Ovary (tissue), 9 donors: Measurements from ENCODE around the gene ZCCHC17. TPM values are rescaled to one million over a fixed set of nuclear protein-coding genes. Genes with fewer than 3 reads are reported as not detected.
"Not testable (repeated sequence)": the region's sequence is repeated elsewhere in the genome, so short reads cannot be mapped to it uniquely, and the experiment has no call there.

ENCODE experiments used
- DNase-seq, 5 donors: peaks; one replicate each; pipeline ENCODE4 v3.0.0-alpha.2; 2019 to 2020
- H3K27ac ChIP-seq, 2 donors: fragments of 200-600 bp; one replicate each; pipeline versions ENCODE4 v1.5.1 to v1.8.0; 2019 to 2022
- H3K27me3 ChIP-seq: fragments of 200-600 bp; one replicate; pipeline ENCODE4 v1.8.0; 2022
- H3K36me3 ChIP-seq: fragments of 200-600 bp; sonication (generic); one replicate; pipeline ENCODE4 v1.5.1; 2019
- H3K4me1 ChIP-seq: one replicate; pipeline ENCODE4 v1.8.1; 2013; ENCODE audit warnings: mild to moderate bottlenecking, moderate library complexity; ENCODE audit not compliant: insufficient read depth
- H3K4me3 ChIP-seq: fragments of 200-600 bp; sonication (generic); one replicate; pipeline ENCODE4 v1.5.1; 2017
- H3K9me3 ChIP-seq, 2 donors: fragments of 200-600 bp in 1 of 2; sonication (generic) in 1 of 2; one replicate each; pipeline versions ENCODE4 v1.5.1 to v1.8.1; 2013 to 2019; ENCODE audit warnings: mild to moderate bottlenecking in 1 of 2, moderate library complexity in 1 of 2
- EP300 ChIP-seq: sonication (generic); formaldehyde crosslinking; IDR thresholded peaks from one replicate; pipeline ENCODE4 v1.6.1; 2017; ENCODE audit warnings: antibody characterized with exemption
- POLR2A ChIP-seq: fragments of 450-650 bp; IDR thresholded peaks from one replicate; pipeline ENCODE4 v1.6.1; 2017; ENCODE audit warnings: antibody characterized with exemption, mild to moderate bottlenecking, moderate library complexity
- WGBS, 3 donors: extraction: QIAGEN DNeasy Blood & Tissue Kit in 1 of 3; methylation state at CpG; one replicate each; pipeline versions ENCODE4 v1.1.5 to v1.1.7; 2013 to 2017; 5-methylcytosine and 5-hydroxymethylcytosine counted together
- intact Hi-C, 4 donors: fragments of 100-400 bp; cut with DNase I; formaldehyde crosslinking; loops; one replicate each; pipeline versions ENCODE4 v1.11.0 to v1.15.1; 2022 to 2023
- polyA plus RNA-seq, 2 donors: library from polyadenylated mRNA; stranded (reverse); fragments of 200-250 nt in 1 of 2; fragments of 350-450 nt in 1 of 2; fragmentation: Illumina TruSeq in 1 of 2; extraction: RNeasy Lipid Tissue Mini Kit (QIAGEN cat#74804) in 1 of 2; gene quantifications; one replicate each; pipeline ENCODE4 v1.2.3, GENCODE V29; 2013 to 2014
- total RNA-seq, 7 donors: library from RNA; depleted of rRNA in 2 of 7; stranded (reverse); fragments of >200 nt in 2 of 7; fragmentation: NEBNext Ultra II Directional in 3 of 7; extraction: Animal tissue kit (Norgen Biotek cat#: 25700) in 3 of 7; gene quantifications; one replicate each; pipeline versions ENCODE4 v1.1.0 to v1.2.4, GENCODE V29; 2016 to 2023
- TF ChIP-seq, protein P1 (sequence below), 3 donors: fragments of 450-650 bp in 2 of 3; fragments of 200-600 bp in 1 of 3; IDR thresholded peaks; one replicate each; pipeline versions ENCODE4 v1.5.1 to v1.8.0; 2016 to 2022; ENCODE audit warnings: antibody characterized with exemption in 3 of 3, mild to moderate bottlenecking in 1 of 3
- donor health status: DM: no; HTN: no; CAD: no; lungs with moderate emphysema.
- donor health status: DM: no; HTN: no; CAD: no.
- donor health status: Bipolar disorder and iron deficiency.
- donor health status: DM: yes; HTN: yes; CAD: no.
- donor health status: DM: no; HTN: no; CAD: no.
- donor health status: DM: yes; HTN: yes; CAD: no.

The ZCCHC17 gene
- total and polyA plus RNA-seq, 9 donors, result 16.0 to 48.5 (median 23.0) TPM

DNA sequence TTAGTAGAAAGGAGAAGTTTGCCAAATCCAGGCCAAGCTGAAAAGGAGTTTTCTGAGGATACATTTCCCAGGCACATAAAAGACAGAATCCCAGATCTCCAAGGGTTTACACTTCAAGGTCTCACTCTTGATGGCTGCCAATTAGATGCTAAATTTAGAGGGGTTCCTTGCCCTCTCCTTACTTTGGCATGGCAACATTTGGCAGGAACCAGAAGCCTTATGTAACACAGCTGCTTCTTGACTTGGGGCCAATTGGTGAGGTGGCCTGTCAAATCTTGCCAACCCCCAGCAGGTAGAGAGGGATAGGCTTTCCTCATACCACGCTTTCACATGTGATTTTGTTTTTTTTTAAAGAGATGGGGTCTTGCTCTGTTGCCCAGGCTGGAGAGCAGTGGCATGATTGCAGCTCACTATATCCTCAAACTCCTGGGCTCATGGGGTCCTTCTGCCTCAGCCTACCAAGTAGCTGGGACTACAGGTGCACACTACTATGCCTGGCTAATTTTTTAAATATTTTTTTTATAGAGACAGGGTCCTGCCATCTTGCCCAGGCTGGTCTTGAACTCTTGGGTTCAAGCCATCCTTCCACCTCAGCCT lies 31.9 kb upstream of the ZCCHC17 start:
- Histone ChIP-seq H3K36me3 (no peaks in the 10 kb centered on the region), H3K27me3 (no peaks in the 10 kb centered on the region), H3K4me3 (no peak overlapping the region), H3K4me1 (peaks cover 4% of the 10 kb centered on the region), H3K9me3 (no peaks in the 10 kb centered on the region), H3K27ac (no peak overlapping the region)
- intact Hi-C loops, result no loop called here
- TF ChIP-seq, protein P1, sequence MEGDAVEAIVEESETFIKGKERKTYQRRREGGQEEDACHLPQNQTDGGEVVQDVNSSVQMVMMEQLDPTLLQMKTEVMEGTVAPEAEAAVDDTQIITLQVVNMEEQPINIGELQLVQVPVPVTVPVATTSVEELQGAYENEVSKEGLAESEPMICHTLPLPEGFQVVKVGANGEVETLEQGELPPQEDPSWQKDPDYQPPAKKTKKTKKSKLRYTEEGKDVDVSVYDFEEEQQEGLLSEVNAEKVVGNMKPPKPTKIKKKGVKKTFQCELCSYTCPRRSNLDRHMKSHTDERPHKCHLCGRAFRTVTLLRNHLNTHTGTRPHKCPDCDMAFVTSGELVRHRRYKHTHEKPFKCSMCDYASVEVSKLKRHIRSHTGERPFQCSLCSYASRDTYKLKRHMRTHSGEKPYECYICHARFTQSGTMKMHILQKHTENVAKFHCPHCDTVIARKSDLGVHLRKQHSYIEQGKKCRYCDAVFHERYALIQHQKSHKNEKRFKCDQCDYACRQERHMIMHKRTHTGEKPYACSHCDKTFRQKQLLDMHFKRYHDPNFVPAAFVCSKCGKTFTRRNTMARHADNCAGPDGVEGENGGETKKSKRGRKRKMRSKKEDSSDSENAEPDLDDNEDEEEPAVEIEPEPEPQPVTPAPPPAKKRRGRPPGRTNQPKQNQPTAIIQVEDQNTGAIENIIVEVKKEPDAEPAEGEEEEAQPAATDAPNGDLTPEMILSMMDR (IDR thresholded peaks at IDR 0.05), result no peak
- TF ChIP-seq POLR2A (no peak), EP300 (no peak)
- DNase-seq, result no peak
- 89 to 96% (median 95%) methylated on average over 1 of the region's 1 CpG for WGBS, 3 donors

DNA sequence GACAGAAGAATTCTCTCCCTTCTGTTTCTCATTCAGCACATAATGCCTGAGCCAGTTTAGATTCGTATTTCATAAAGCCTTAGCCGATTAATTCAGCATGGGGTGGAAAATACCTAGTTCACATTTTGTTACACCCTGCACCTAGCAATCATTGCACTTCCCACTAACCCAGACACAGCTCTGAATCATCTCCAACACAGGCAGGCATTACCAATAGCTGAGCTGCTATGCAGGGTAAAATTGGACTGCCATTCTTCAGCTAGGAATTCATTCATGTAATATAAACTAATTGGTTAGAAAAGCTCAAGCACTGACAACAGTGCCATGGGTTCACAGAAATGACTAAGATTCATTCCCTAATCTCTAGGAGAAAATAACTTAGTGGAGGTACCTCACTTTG lies 30.3 kb upstream of the ZCCHC17 start:
- Histone ChIP-seq H3K36me3 (no peaks in the 10 kb centered on the region), H3K27me3 (no peaks in the 10 kb centered on the region), H3K27ac (no peak overlapping the region), H3K4me1 (peaks cover 4% of the 10 kb centered on the region), H3K9me3 (no peaks in the 10 kb centered on the region), H3K4me3 (no peak overlapping the region)
- DNase-seq, result no peak
- intact Hi-C loops, result no loop called here
- WGBS, 3 donors, result 87 to 93% (median 88%) methylated on average over 2 of the region's 2 CpGs
- TF ChIP-seq, protein P1 (IDR thresholded peaks at IDR 0.05), result no peak
- TF ChIP-seq POLR2A, result no peak

DNA sequence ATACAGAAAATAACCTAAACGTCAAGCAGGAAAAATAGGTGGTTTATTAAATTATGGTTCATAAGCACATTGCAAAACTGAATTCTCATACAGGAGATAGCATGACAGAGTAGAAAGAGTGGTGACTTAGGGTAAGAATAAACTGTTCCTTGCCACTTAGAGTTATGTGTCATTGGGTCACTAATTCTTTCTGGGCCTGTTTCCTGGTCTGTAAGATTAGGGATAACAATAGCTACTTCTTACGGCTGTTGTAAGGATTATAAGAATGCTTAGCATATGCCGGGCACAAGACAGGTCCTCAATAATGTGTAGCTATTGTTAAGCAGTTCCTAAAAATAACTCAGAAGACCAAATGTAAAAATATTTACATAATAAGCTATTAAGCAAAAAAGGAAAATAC lies 24.5 kb upstream of the ZCCHC17 start:
- intact Hi-C loops, result no loop called here
- TF ChIP-seq EP300 (no peak), POLR2A (no peak)
- TF ChIP-seq, protein P1 (IDR thresholded peaks at IDR 0.05), result no peak
- H3K4me1 ChIP-seq, result no peaks in the 10 kb centered on the region
- no peak overlapping the region for H3K4me3 ChIP-seq
- no peak for DNase-seq
- H3K9me3 ChIP-seq, result no peaks in the 10 kb centered on the region
- WGBS, 3 donors, result 23 to 51% (median 41%) methylated on average over 3 of the region's 3 CpGs
- no peaks in the 10 kb centered on the region for H3K27me3 ChIP-seq
- no peaks in the 10 kb centered on the region for H3K36me3 ChIP-seq
- no peak overlapping the region for H3K27ac ChIP-seq

DNA sequence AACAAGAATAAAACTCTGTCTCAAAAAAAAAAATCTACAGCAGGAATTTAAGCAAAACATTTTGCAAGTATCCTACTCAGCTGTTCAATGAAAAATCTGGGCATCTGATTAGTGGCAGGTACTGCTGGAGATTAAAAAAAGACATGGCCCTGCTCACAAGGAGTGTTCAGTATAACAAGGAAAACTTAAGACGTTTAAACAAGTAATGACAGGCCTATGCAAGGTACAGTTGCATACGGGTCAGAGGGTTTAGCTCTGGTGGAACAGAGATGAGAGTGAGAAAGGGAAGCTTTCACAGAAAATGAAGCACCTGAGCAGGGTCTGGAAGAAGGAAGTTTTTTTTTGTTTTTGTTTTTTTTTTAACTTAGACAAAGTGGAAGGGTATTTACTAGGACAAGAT lies 23.2 kb upstream of the ZCCHC17 start:
- DNase-seq, result no peak
- WGBS, 3 donors, result 76 to 86% (median 85%) methylated on average over 2 of the region's 2 CpGs
- intact Hi-C loops, result no loop called here
- TF ChIP-seq POLR2A, result no peak
- TF ChIP-seq, protein P1 (IDR thresholded peaks at IDR 0.05), result no peak
- H3K27ac ChIP-seq, result no peak overlapping the region
- no peaks in the 10 kb centered on the region for H3K9me3 ChIP-seq
- no peaks in the 10 kb centered on the region for H3K36me3 ChIP-seq
- no peak overlapping the region for H3K4me3 ChIP-seq
- no peaks in the 10 kb centered on the region for H3K4me1 ChIP-seq
- H3K27me3 ChIP-seq, result no peaks in the 10 kb centered on the region

DNA sequence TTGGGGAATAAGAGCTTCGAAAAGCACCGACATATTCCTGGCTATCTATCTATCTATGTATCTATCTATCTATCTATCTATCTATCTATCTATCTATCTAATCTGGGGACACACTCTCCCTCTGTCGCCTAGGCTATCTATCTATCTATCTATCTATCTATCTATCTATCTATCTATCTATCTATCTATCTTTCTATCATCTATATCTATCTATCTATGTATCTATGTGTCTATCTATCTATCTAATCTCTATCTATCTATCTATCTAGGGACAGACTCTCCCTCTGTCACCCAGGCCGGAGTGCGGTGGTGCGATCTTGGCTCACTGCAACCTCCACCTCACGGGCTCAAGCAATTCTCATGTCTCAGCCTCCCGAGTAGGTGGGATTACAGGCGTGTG lies 14.4 kb upstream of the ZCCHC17 start:
- DNase-seq, intact Hi-C loops, H3K4me3 ChIP-seq, H3K9me3 ChIP-seq, H3K36me3 ChIP-seq, H3K27ac ChIP-seq, H3K4me1 ChIP-seq, H3K27me3 ChIP-seq: not testable (repeated sequence)
- 93 to 95% (median 94%) methylated on average over 9 of the region's 9 CpGs for WGBS, 3 donors

DNA sequence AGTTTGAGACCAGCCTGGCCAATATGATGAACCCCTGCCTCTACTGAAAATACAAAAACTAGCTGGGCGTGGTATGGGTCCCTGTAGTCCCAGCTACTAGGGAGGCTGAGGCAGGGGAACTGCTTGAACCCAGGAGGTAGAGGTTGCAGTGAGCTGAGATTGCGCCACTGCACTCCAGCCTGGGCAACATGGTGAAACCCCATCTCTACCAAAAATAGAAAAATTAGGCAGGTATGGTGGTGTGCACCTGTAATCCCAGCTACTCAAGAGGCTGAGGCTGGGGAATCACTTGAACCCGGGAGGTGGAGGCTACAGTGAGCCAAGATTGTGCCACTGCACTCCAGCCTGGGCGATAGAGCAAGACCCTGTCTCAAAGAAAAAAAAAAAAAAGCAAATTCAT lies 9.0 kb upstream of the ZCCHC17 start:
- H3K4me1 ChIP-seq, intact Hi-C loops, H3K9me3 ChIP-seq, H3K27me3 ChIP-seq, H3K36me3 ChIP-seq, H3K27ac ChIP-seq, H3K4me3 ChIP-seq: not testable (repeated sequence)
- DNase-seq, result peak in 1 of 5 donors; percentile 35
- 95 to 99% (median 97%) methylated on average over 4 of the region's 4 CpGs for WGBS, 3 donors
